H1 (cell line): ENCODE data around the gene DNAJB11. TPM values are rescaled to one million over a fixed set of nuclear protein-coding genes. Genes with fewer than 3 reads are reported as not detected.

ENCODE experiments used
- CTCF ChIA-PET: fragments of 300-600 bp; sonication (Branson Sonifier 250); formaldehyde crosslinking; loops from one replicate; lab custom pipeline; 2021; ENCODE audit not compliant: partially characterized antibody; lab: Charles Lee
- POLR2A ChIA-PET: fragments of 300-600 bp; sonication (Branson Sonifier 250); formaldehyde crosslinking; loops from one replicate; lab custom pipeline; 2021; ENCODE audit warnings: inconsistent platforms; ENCODE audit not compliant: partially characterized antibody; lab: Charles Lee
- DNase-seq, 2 experiments: peaks; one replicate each; pipeline versions ENCODE4 v3.0.0 to v3.0.0-alpha.2; 2010 to 2022; ENCODE audit warnings: low spot score in 2 of 2, low read depth in 1 of 2, mixed read lengths in 1 of 2
- FAIRE-seq: peaks from 2 replicates; lab custom pipeline; 2011; peaks lifted over from hg19 to GRCh38; lab: Jason Lieb, UNC
- H2AFZ ChIP-seq: 2 replicates; pipeline ENCODE4 v1.8.1; 2012; ENCODE audit warnings: low read length, inconsistent platforms
- H2AK5ac ChIP-seq: 2 replicates; pipeline ENCODE4 v1.6.1; 2013; ENCODE audit warnings: low read depth, low read length
- H2BK120ac ChIP-seq: replicated peaks from 2 replicates; pipeline ENCODE3; 2013; ENCODE audit warnings: low read depth, low read length, inconsistent platforms
- H2BK12ac ChIP-seq: 2 replicates; pipeline ENCODE4 v1.6.1; 2013; ENCODE audit warnings: low read depth, low read length
- H2BK15ac ChIP-seq: 2 replicates; pipeline ENCODE4 v1.6.1; 2013; ENCODE audit warnings: low read length
- H2BK20ac ChIP-seq: 2 replicates; pipeline ENCODE4 v1.6.1; 2013; ENCODE audit warnings: low read length
- H2BK5ac ChIP-seq: 2 replicates; pipeline ENCODE4 v1.6.1; 2013; ENCODE audit warnings: low read depth, low read length
- H3K14ac ChIP-seq: 2 replicates; pipeline ENCODE4 v1.6.1; 2013; ENCODE audit warnings: inconsistent platforms; ENCODE audit not compliant: insufficient read length
- H3K18ac ChIP-seq: 2 replicates; pipeline ENCODE4 v1.6.1; 2013; ENCODE audit warnings: low read length; ENCODE audit errors: extremely low read depth
- H3K23ac ChIP-seq: 2 replicates; pipeline ENCODE4 v1.6.1; 2013; ENCODE audit warnings: inconsistent platforms; ENCODE audit not compliant: insufficient read length
- H3K23me2 ChIP-seq: 2 replicates; pipeline ENCODE4 v1.6.1; 2013; ENCODE audit warnings: low read depth, low read length
- H3K27ac ChIP-seq: 2 replicates; pipeline ENCODE4 v1.6.1; 2011; ENCODE audit warnings: low read depth, low read length, inconsistent platforms
- H3K27me3 ChIP-seq, 4 experiments: replicated peaks in 1 of 4; 1 replicate in 1 of 4; 2 replicates in 3 of 4; pipeline versions ENCODE4 v1.6.1 to v1.8.1; 2011 to 2013; ENCODE audit warnings: low read length in 3 of 4, mild to moderate bottlenecking in 3 of 4, inconsistent platforms in 2 of 4, mixed read lengths in 2 of 4, moderate library complexity in 1 of 4; ENCODE audit not compliant: control insufficient read depth in 3 of 4, insufficient read depth in 3 of 4; ENCODE audit errors: extremely low read depth in 1 of 4
- H3K36me3 ChIP-seq, 4 experiments: 2 replicates each; pipeline versions ENCODE4 v1.6.1 to v1.8.1; 2011 to 2013; ENCODE audit warnings: mild to moderate bottlenecking in 4 of 4, low read length in 3 of 4, moderate library complexity in 2 of 4, control low read depth in 1 of 4, inconsistent platforms in 1 of 4; ENCODE audit not compliant: insufficient read depth in 4 of 4, control insufficient read depth in 2 of 4
- H3K4ac ChIP-seq: replicated peaks from 2 replicates; pipeline ENCODE3; 2013; ENCODE audit warnings: low read length, low read depth, mixed read lengths, inconsistent platforms; ENCODE audit not compliant: insufficient read length
- H3K4me1 ChIP-seq, 4 experiments: replicated peaks in 1 of 4; 1 replicate in 1 of 4; 2 replicates in 3 of 4; pipeline versions ENCODE4 v1.6.1 to v1.8.1; 2011 to 2013; ENCODE audit warnings: low read length in 3 of 4, inconsistent platforms in 2 of 4, mixed read lengths in 1 of 4; ENCODE audit not compliant: insufficient read depth in 4 of 4, control insufficient read depth in 3 of 4
- H3K4me2 ChIP-seq, 2 experiments: 2 replicates each; pipeline versions ENCODE4 v1.6.1 to v1.8.1; 2011 to 2013; ENCODE audit warnings: low read depth in 2 of 2, low read length in 2 of 2, control low read depth in 1 of 2, inconsistent platforms in 1 of 2, mild to moderate bottlenecking in 1 of 2; ENCODE audit not compliant: insufficient read depth in 1 of 2
- H3K4me3 ChIP-seq, 4 experiments: fragments of 200-600, 300-600 bp in 1 of 4; sonication (generic), shearing (Covaris generic), sonication (Bioruptor Twin) in 1 of 4; 2 replicates each; pipeline versions ENCODE4 v1.5.1 to v1.8.1; 2011 to 2016; ENCODE audit warnings: low read length in 4 of 4, low read depth in 3 of 4, control low read depth in 2 of 4, inconsistent platforms in 2 of 4, mild to moderate bottlenecking in 2 of 4, mixed read lengths in 1 of 4, moderate library complexity in 1 of 4; ENCODE audit not compliant: insufficient read depth in 2 of 4; ENCODE audit errors: extremely low read depth in 1 of 4
- H3K56ac ChIP-seq: replicated peaks from 2 replicates; pipeline ENCODE3; 2013; ENCODE audit warnings: low read depth, mild to moderate bottlenecking, mixed read lengths, low read length, inconsistent platforms; ENCODE audit not compliant: insufficient read length
- H3K79me1 ChIP-seq: 2 replicates; pipeline ENCODE4 v1.6.1; 2013; ENCODE audit warnings: low read depth, low read length, control low read depth
- H3K79me2 ChIP-seq, 2 experiments: 2 replicates each; pipeline versions ENCODE4 v1.6.1 to v1.8.1; 2012 to 2013; ENCODE audit warnings: low read length in 2 of 2, mild to moderate bottlenecking in 2 of 2, inconsistent platforms in 1 of 2; ENCODE audit not compliant: insufficient read depth in 2 of 2, control insufficient read depth in 1 of 2
- H3K9ac ChIP-seq, 4 experiments: replicated peaks in 1 of 4; 1 replicate in 1 of 4; 2 replicates in 3 of 4; pipeline versions ENCODE4 v1.6.1 to v1.8.1; 2011 to 2013; ENCODE audit warnings: low read depth in 3 of 4, low read length in 3 of 4, control low read depth in 2 of 4, mild to moderate bottlenecking in 2 of 4, moderate library complexity in 2 of 4, inconsistent platforms in 1 of 4; ENCODE audit errors: extremely low read depth in 1 of 4
- H3K9me3 ChIP-seq, 2 experiments: 2 replicates each; pipeline versions ENCODE4 v1.6.1 to v1.8.1; 2012 to 2013; ENCODE audit warnings: mild to moderate bottlenecking in 2 of 2, moderate library complexity in 2 of 2, control low read depth in 1 of 2, inconsistent platforms in 1 of 2, low read depth in 1 of 2, low read length in 1 of 2, mixed read lengths in 1 of 2; ENCODE audit not compliant: insufficient read depth in 2 of 2
- H4K20me1 ChIP-seq, 2 experiments: replicated peaks in 1 of 2; 2 replicates each; pipeline versions ENCODE3 to v1.8.1; 2011 to 2013; ENCODE audit warnings: inconsistent platforms in 2 of 2, low read length in 2 of 2, mild to moderate bottlenecking in 1 of 2; ENCODE audit not compliant: insufficient read depth in 2 of 2, control insufficient read depth in 1 of 2
- H4K5ac ChIP-seq: 2 replicates; pipeline ENCODE4 v1.6.1; 2013; ENCODE audit warnings: low read length, low read depth, mixed read lengths, inconsistent platforms; ENCODE audit not compliant: insufficient read length
- H4K8ac ChIP-seq: 2 replicates; pipeline ENCODE4 v1.8.0; 2013; ENCODE audit warnings: mild to moderate bottlenecking, moderate library complexity, low read length, inconsistent platforms; ENCODE audit not compliant: insufficient read depth; ENCODE audit errors: extremely low read depth
- H4K91ac ChIP-seq: replicated peaks from 2 replicates; pipeline ENCODE3; 2013; ENCODE audit warnings: low read length, mixed read lengths, inconsistent platforms; ENCODE audit not compliant: insufficient read length
- CTBP2 ChIP-seq: IDR thresholded peaks from 2 replicates; pipeline ENCODE4 v1.7.0; 2011; ENCODE audit warnings: borderline replicate concordance, mild to moderate bottlenecking, moderate library complexity, mixed read lengths, low read length; ENCODE audit not compliant: insufficient read depth, insufficient read length
- EGR1 ChIP-seq: IDR thresholded peaks from 2 replicates; pipeline ENCODE4 v1.6.1; 2011; ENCODE audit warnings: low read depth, low read length, borderline replicate concordance
- EZH2 ChIP-seq: fragments of 200-600 bp; sonication (generic); IDR thresholded peaks from 2 replicates; pipeline ENCODE4 v1.7.1; 2012; ENCODE audit warnings: low read depth, mild to moderate bottlenecking, moderate library complexity, low read length, inconsistent platforms; ENCODE audit not compliant: severe bottlenecking
- RXRA ChIP-seq: IDR thresholded peaks from 2 replicates; pipeline ENCODE4 v1.6.1; 2011; ENCODE audit warnings: low read depth, mild to moderate bottlenecking, low read length, moderate library complexity; ENCODE audit not compliant: insufficient read depth
- SUZ12 ChIP-seq: fragments of 200-600 bp; sonication (generic); IDR thresholded peaks from 2 replicates; pipeline ENCODE4 v1.6.1; 2012; ENCODE audit warnings: mild to moderate bottlenecking, inconsistent platforms, low read length, moderate library complexity, mixed read lengths
- TEAD4 ChIP-seq: IDR thresholded peaks from 2 replicates; pipeline ENCODE4 v1.6.1; 2012; ENCODE audit warnings: low read depth, low read length, inconsistent platforms, mixed read lengths
- WGBS, 2 experiments: shearing (Covaris generic) in 1 of 2; methylation state at CpG; one replicate each; pipeline versions ENCODE4 v1.1.6 to v1.1.7; 2013 to 2015; ENCODE audit warnings: low lambda C conversion rate in 2 of 2, mixed read lengths in 2 of 2, inconsistent platforms in 1 of 2, low coverage in 1 of 2, missing lambda C conversion rate in 1 of 2; ENCODE audit not compliant: insufficient replicate concordance in 2 of 2, insufficient coverage in 1 of 2, insufficient read length in 1 of 2; ENCODE audit errors: extremely low coverage in 1 of 2, missing lambda C conversion rate in 1 of 2; 5-methylcytosine and 5-hydroxymethylcytosine counted together
- polyA plus RNA-seq, 7 experiments: library from polyadenylated mRNA; depleted of rRNA in 3 of 7; stranded (reverse) in 5 of 7; unstranded in 2 of 7; fragments of >200 nt in 5 of 7; fragments of 200-250 nt in 2 of 7; gene quantifications; 1 replicate in 5 of 7; 2 replicates in 1 of 7; 4 replicates in 1 of 7; pipeline versions ENCODE4 v1.2.1 to v1.2.3, GENCODE V29; 2011 to 2013; ENCODE audit warnings: missing spikeins in 2 of 7, mixed read lengths in 2 of 7
- total RNA-seq: library from RNA; stranded (reverse); fragmentation: NEBNext Ultra II Directional; extraction: Animal tissue kit (Norgen Biotek cat#: 25700); gene quantifications from 2 replicates; pipeline ENCODE4 v1.2.1, GENCODE V29; 2021
- TF ChIP-seq, protein P1 (sequence below), 3 experiments: IDR thresholded peaks; 1 replicate in 2 of 3; 2 replicates in 1 of 3; pipeline versions ENCODE4 v1.5.1 to v1.6.1; 2011; ENCODE audit warnings: low read length in 3 of 3, mild to moderate bottlenecking in 3 of 3, inconsistent platforms in 2 of 3, low read depth in 1 of 3, moderate library complexity in 1 of 3; ENCODE audit not compliant: insufficient read depth in 1 of 3; ENCODE audit errors: control extremely low read depth in 1 of 3
- TF ChIP-seq, protein P2 (sequence below): IDR thresholded peaks from 2 replicates; pipeline ENCODE4 v1.6.1; 2012; ENCODE audit warnings: inconsistent platforms

The DNAJB11 gene
- total and polyA plus RNA-seq, 2 of the 8 experiments (the other 6 are each of a cell fraction or from before 2014, with no cell fraction given), result 14.6 to 63.9 TPM

DNA sequence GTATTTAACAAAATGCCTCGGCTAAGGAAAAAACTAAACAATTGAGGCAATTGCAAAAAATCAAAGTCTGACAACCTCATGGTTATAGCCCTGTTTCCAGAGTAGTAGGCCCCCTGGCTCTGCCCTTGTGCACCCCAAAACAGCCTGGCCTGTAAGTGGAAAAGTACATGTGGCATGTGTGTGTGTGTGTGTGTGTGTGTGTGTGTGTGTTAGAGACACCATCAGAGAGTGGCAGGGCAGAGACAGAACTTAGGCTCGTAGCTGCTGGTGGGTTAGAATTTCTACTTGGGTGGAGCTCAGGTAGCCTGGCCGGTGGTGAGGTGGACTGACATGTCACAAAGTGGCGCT is 28.2 kb downstream of the DNAJB11 start:
- Histone ChIP-seq H3K14ac (no peak overlapping the region), H3K23me2 (no peaks in the 10 kb centered on the region), H2AFZ (no peak overlapping the region), H3K4me3 (no peak overlapping the region), H3K36me3 (no peaks in the 10 kb centered on the region), H3K79me1 (no peaks in the 10 kb centered on the region), H4K91ac (no peak overlapping the region), H3K4me1 (no peaks in the 10 kb centered on the region), H2BK15ac (no peak overlapping the region), H3K79me2 (no peaks in the 10 kb centered on the region), H3K9me3 (no peaks in the 10 kb centered on the region), H3K9ac (no peak overlapping the region), H4K5ac (no peak overlapping the region), H2BK5ac (no peak overlapping the region; the same call in 1 of the 2 replicates), H2BK120ac (no peak overlapping the region), H3K4me2 (no peak overlapping the region), H3K18ac (no peak overlapping the region), H2BK12ac (no peak overlapping the region), H4K8ac (no peak overlapping the region), H3K27me3 (no peaks in the 10 kb centered on the region; a peak in 1 of 7 replicates), H2BK20ac (no peak overlapping the region), H3K27ac (no peak overlapping the region), H2AK5ac (no peak overlapping the region), H3K4ac (no peak overlapping the region), H3K56ac (peak overlapping the region; percentile 39), H3K23ac (no peak overlapping the region), H4K20me1 (no peaks in the 10 kb centered on the region)
- WGBS, 2 experiments, result 84% methylated on average over 4 of the region's 4 CpGs; no CpG with 5 or more reads in 1 of the 2 experiments
- POLR2A ChIA-PET, result interaction anchor here (1.0 to 10.2 kb wide), 2 partner anchors 16 to 185 kb away, joined by 3 to 85 read pairs; partner anchors contain the start of gene EIF4A2
- TF ChIP-seq, protein P1, sequence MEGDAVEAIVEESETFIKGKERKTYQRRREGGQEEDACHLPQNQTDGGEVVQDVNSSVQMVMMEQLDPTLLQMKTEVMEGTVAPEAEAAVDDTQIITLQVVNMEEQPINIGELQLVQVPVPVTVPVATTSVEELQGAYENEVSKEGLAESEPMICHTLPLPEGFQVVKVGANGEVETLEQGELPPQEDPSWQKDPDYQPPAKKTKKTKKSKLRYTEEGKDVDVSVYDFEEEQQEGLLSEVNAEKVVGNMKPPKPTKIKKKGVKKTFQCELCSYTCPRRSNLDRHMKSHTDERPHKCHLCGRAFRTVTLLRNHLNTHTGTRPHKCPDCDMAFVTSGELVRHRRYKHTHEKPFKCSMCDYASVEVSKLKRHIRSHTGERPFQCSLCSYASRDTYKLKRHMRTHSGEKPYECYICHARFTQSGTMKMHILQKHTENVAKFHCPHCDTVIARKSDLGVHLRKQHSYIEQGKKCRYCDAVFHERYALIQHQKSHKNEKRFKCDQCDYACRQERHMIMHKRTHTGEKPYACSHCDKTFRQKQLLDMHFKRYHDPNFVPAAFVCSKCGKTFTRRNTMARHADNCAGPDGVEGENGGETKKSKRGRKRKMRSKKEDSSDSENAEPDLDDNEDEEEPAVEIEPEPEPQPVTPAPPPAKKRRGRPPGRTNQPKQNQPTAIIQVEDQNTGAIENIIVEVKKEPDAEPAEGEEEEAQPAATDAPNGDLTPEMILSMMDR (IDR thresholded peaks at IDR 0.05; ENCODE audit: control extremely low read depth in 1 of 3, insufficient read depth in 1 of 3, low read depth in 1 of 3, low read length in 3 of 3), result no peak
- TF ChIP-seq CTBP2 (no peak), EZH2 (no peak), RXRA (no peak), SUZ12 (no peak), EGR1 (no peak), TEAD4 (no peak)
- TF ChIP-seq, protein P2, sequence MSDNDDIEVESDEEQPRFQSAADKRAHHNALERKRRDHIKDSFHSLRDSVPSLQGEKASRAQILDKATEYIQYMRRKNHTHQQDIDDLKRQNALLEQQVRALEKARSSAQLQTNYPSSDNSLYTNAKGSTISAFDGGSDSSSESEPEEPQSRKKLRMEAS, result no peak
- FAIRE-seq (no peak), DNase-seq (no peak)
- CTCF ChIA-PET, result interaction anchor here (0.9 to 23.7 kb wide), 2 partner anchors 9 to 15 kb away, joined by 4 to 333 read pairs; partner anchors contain the start of gene AHSG
